IMR-90 (cell line): ENCODE data around the gene FAM186B. TPM values are rescaled to one million over a fixed set of nuclear protein-coding genes. Genes with fewer than 3 reads are reported as not detected.

Source experiments
- ATAC-seq: fragments of 200-7000 bp; cut with Tn5 transposase; 2 replicates; pipeline ENCODE4 v1.9.1; 2020; ENCODE audit warnings: low read depth, mild to moderate bottlenecking, moderate library complexity
- BruUV-seq: library from RNA; stranded (reverse); fragments of 400-500 nt; replicated peaks from 2 replicates; lab custom pipeline; 2021; lab: Mats Ljungman, UMichigan
- CTCF ChIA-PET: fragments of 300-600 bp; formaldehyde crosslinking; extraction: SDS; loops from one replicate; lab custom pipeline; 2021; ENCODE audit warnings: antibody characterized with exemption; lab: Yijun Ruan, JAX
- POLR2A ChIA-PET: fragments of 300-600 bp; sonication (Branson Sonifier 250); formaldehyde crosslinking; loops from one replicate; lab custom pipeline; 2022; ENCODE audit warnings: antibody characterized with exemption; ENCODE audit not compliant: unreplicated experiment; lab: Charles Lee
- DNase-seq: peaks from one replicate; pipeline ENCODE4 v3.0.0; 2013
- H2AFZ ChIP-seq: replicated peaks from 2 replicates; pipeline ENCODE3; 2013; ENCODE audit warnings: low read length, mild to moderate bottlenecking; ENCODE audit not compliant: poor library complexity
- H2AK5ac ChIP-seq: 2 replicates; pipeline ENCODE4 v1.6.1; 2013; ENCODE audit warnings: low read depth, low read length, inconsistent platforms
- H2AK9ac ChIP-seq: replicated peaks from 2 replicates; pipeline ENCODE3; 2013; ENCODE audit warnings: mild to moderate bottlenecking, low read depth, low read length, moderate library complexity; ENCODE audit not compliant: poor library complexity
- H2BK120ac ChIP-seq: 2 replicates; pipeline ENCODE4 v1.6.1; 2013; ENCODE audit warnings: low read depth, low read length, inconsistent platforms
- H2BK15ac ChIP-seq: 3 replicates; pipeline ENCODE4 v1.6.1; 2013; ENCODE audit warnings: low read depth, low read length, inconsistent platforms
- H2BK20ac ChIP-seq: 2 replicates; pipeline ENCODE4 v1.6.1; 2013; ENCODE audit warnings: low read depth, mild to moderate bottlenecking, inconsistent platforms, low read length, moderate library complexity
- H2BK5ac ChIP-seq: 2 replicates; pipeline ENCODE4 v1.6.1; 2013; ENCODE audit warnings: mild to moderate bottlenecking, low read depth, low read length, inconsistent platforms; ENCODE audit not compliant: poor library complexity, severe bottlenecking
- H3K14ac ChIP-seq: replicated peaks from 2 replicates; pipeline ENCODE4 v1.6.1; 2013; ENCODE audit warnings: low read depth, low read length, inconsistent platforms
- H3K18ac ChIP-seq: 2 replicates; pipeline ENCODE4 v1.6.1; 2013; ENCODE audit warnings: low read depth, low read length, control low read depth
- H3K23ac ChIP-seq: 2 replicates; pipeline ENCODE4 v1.6.1; 2013; ENCODE audit warnings: low read depth, low read length, inconsistent platforms
- H3K27ac ChIP-seq: 2 replicates; pipeline ENCODE4 v1.5.1; 2013; ENCODE audit warnings: mild to moderate bottlenecking, control low read depth, low read length; ENCODE audit not compliant: insufficient read depth
- H3K27me3 ChIP-seq: 2 replicates; pipeline ENCODE4 v1.6.1; 2013; ENCODE audit warnings: low read length; ENCODE audit not compliant: control insufficient read depth, insufficient read depth
- H3K36me3 ChIP-seq: 2 replicates; pipeline ENCODE4 v1.6.1; 2013; ENCODE audit warnings: low read length, mixed read lengths; ENCODE audit not compliant: control insufficient read depth, insufficient read depth
- H3K4ac ChIP-seq: 2 replicates; pipeline ENCODE4 v1.6.1; 2013; ENCODE audit warnings: low read depth, low read length, inconsistent platforms
- H3K4me1 ChIP-seq: 2 replicates; pipeline ENCODE4 v1.6.1; 2013; ENCODE audit warnings: low read length, mixed read lengths; ENCODE audit not compliant: control insufficient read depth, insufficient read depth
- H3K4me2 ChIP-seq: 2 replicates; pipeline ENCODE4 v1.6.1; 2013; ENCODE audit warnings: low read depth, mild to moderate bottlenecking, control low read depth, low read length, moderate library complexity
- H3K4me3 ChIP-seq: 2 replicates; pipeline ENCODE4 v1.5.1; 2013; ENCODE audit warnings: low read depth, mild to moderate bottlenecking, control low read depth, low read length, moderate library complexity; ENCODE audit not compliant: insufficient read depth
- H3K56ac ChIP-seq: 2 replicates; pipeline ENCODE4 v1.6.1; 2013; ENCODE audit warnings: low read length, inconsistent platforms; ENCODE audit not compliant: insufficient read depth; ENCODE audit errors: extremely low read depth
- H3K79me1 ChIP-seq, 2 experiments: 2 replicates each; pipeline ENCODE4 v1.6.1; 2013; ENCODE audit warnings: low read length in 2 of 2, inconsistent platforms in 1 of 2, low read depth in 1 of 2
- H3K9ac ChIP-seq: 2 replicates; pipeline ENCODE4 v1.6.1; 2013; ENCODE audit warnings: low read depth, low read length, control low read depth
- H3K9me1 ChIP-seq: 2 replicates; pipeline ENCODE4 v1.6.1; 2013; ENCODE audit warnings: low read length, inconsistent platforms; ENCODE audit not compliant: insufficient read depth
- H3K9me3 ChIP-seq: 2 replicates; pipeline ENCODE4 v1.6.1; 2013; ENCODE audit warnings: low read length; ENCODE audit not compliant: control insufficient read depth, insufficient read depth
- H4K20me1 ChIP-seq: 2 replicates; pipeline ENCODE4 v1.6.1; 2013; ENCODE audit warnings: low read length, inconsistent platforms; ENCODE audit not compliant: insufficient read depth
- H4K5ac ChIP-seq: 2 replicates; pipeline ENCODE4 v1.6.1; 2013; ENCODE audit warnings: mild to moderate bottlenecking, low read depth, low read length, control low read depth
- H4K8ac ChIP-seq, 2 experiments: 2 replicates each; pipeline ENCODE4 v1.6.1; 2013; ENCODE audit warnings: low read depth in 2 of 2, low read length in 2 of 2, control low read depth in 1 of 2, inconsistent platforms in 1 of 2
- H4K91ac ChIP-seq: 2 replicates; pipeline ENCODE4 v1.6.1; 2013; ENCODE audit warnings: low read depth, low read length, inconsistent platforms; ENCODE audit not compliant: insufficient read depth
- MAZ ChIP-seq: IDR thresholded peaks from 2 replicates; pipeline ENCODE4 v1.6.1; 2012; ENCODE audit warnings: low read depth, mild to moderate bottlenecking, low read length, improper control_type of control experiment, moderate library complexity, borderline replicate concordance
- MXI1 ChIP-seq: IDR thresholded peaks from 2 replicates; pipeline ENCODE4 v1.6.1; 2012; ENCODE audit warnings: low read depth, mild to moderate bottlenecking, low read length, moderate library complexity, borderline replicate concordance
- NFE2L2 ChIP-seq: fragments of 150-350 bp; IDR thresholded peaks from 2 replicates; pipeline ENCODE4 v1.6.1; 2016; ENCODE audit warnings: low read depth, mild to moderate bottlenecking, low read length
- WGBS, 2 experiments: methylation state at CpG; one replicate each; pipeline versions ENCODE4 v1.1.5 to v1.1.7; 2013; ENCODE audit warnings: missing lambda C conversion rate in 2 of 2; ENCODE audit not compliant: insufficient read length in 1 of 2; ENCODE audit errors: extremely low coverage in 2 of 2; 5-methylcytosine and 5-hydroxymethylcytosine counted together
- dilution Hi-C: fragments of 300-500 bp; cut with HindIII; formaldehyde crosslinking; loops from one replicate; pipeline ENCODE4 v1.14.3; 2018; ENCODE audit warnings: low sequenced_read_pairs; ENCODE audit not compliant: unreplicated experiment
- in situ Hi-C: fragments of 300-500 bp; cut with MboI; formaldehyde crosslinking; loops from 3 replicates; pipeline ENCODE4 v1.14.3; 2019; ENCODE audit warnings: low sequenced_read_pairs, inconsistent platforms, mixed read lengths
- intact Hi-C: fragments of 100-400 bp; cut with micrococcal nuclease; formaldehyde crosslinking; loops from 2 replicates; pipeline ENCODE4 v1.10.0; 2022
- polyA plus RNA-seq, 3 experiments: library from polyadenylated mRNA; depleted of rRNA; stranded (reverse); fragments of >200 nt; gene quantifications; 2 replicates each; pipeline ENCODE4 v1.2.3, GENCODE V29; 2012; ENCODE audit warnings: low replicate concordance in 1 of 3
- total RNA-seq: library from RNA; depleted of rRNA; stranded (reverse); fragments of >200 nt; gene quantifications from 2 replicates; pipeline ENCODE4 v1.2.3, GENCODE V29; 2012

FAM186B gene
- total and polyA plus RNA-seq, 2 of the 4 experiments (the other 2 are of a cell fraction) = 0.10 to 0.18 TPM

GRCh38 chr12:49621651-49622500 is 16.4 kb upstream of the FAM186B start:
- no peaks in the 10 kb centered on the region for H3K9me1 ChIP-seq
- ChIA-PET CTCF (interaction anchor here (1.1 kb wide), 1 partner anchor 16 kb away, joined by 3 read pairs; no protein-coding TSS in a partner anchor), POLR2A (interaction anchor here (0.7 kb wide), 1 partner anchor 126 kb away, joined by 3 read pairs; no protein-coding TSS in a partner anchor)
- no TSS peak for BruUV-seq
- peak overlapping the region; percentile 11; the same call in 1 of the 2 replicates for H3K27ac ChIP-seq
- H3K4ac ChIP-seq = peak overlapping the region; percentile 83
- H3K4me1 ChIP-seq = peaks cover 9% of the 10 kb centered on the region
- intact Hi-C loops = no loop called here
- peak overlapping the region; percentile 77 for H2AK9ac ChIP-seq
- H2BK5ac ChIP-seq = no peak overlapping the region
- DNase-seq (no peak), ATAC-seq (no peak)
- no peaks in the 10 kb centered on the region for H4K20me1 ChIP-seq
- no peak overlapping the region; the same call in 1 of the 2 replicates for H2BK120ac ChIP-seq
- in situ Hi-C loops = no loop called here
- H3K56ac ChIP-seq = no peak overlapping the region
- peak overlapping the region; percentile 50 for H4K5ac ChIP-seq
- no peaks in the 10 kb centered on the region for H3K9me3 ChIP-seq
- TF ChIP-seq NFE2L2 = no peak
- TF ChIP-seq MXI1 = no peak
- no peak for TF ChIP-seq MAZ
- WGBS, 2 experiments = 7% methylated on average over 8 of the region's 33 CpGs; no CpG with 5 or more reads in 1 of the 2 experiments
- no peak overlapping the region for H2BK15ac ChIP-seq
- peaks cover 3% of the 10 kb centered on the region; the same call in 1 of the 2 replicates for H3K27me3 ChIP-seq
- peak overlapping the region; percentile 96 for H3K14ac ChIP-seq
- peak overlapping the region; percentile 93 for H2AFZ ChIP-seq
- dilution Hi-C loops = no loop called here
- peak overlapping the region; percentile 35; the same call in 1 of the 2 replicates for H2AK5ac ChIP-seq
- H4K8ac ChIP-seq = peak overlapping the region; percentile 76 to 90; a peak in 3 of 4 replicates
- peaks cover 0 to 13% of the 10 kb centered on the region in 2 experiments; a peak in 2 of 4 replicates for H3K79me1 ChIP-seq
- H3K9ac ChIP-seq = peak overlapping the region; percentile 74
- H3K23ac ChIP-seq = peak overlapping the region; percentile 95
- no peak overlapping the region for H2BK20ac ChIP-seq
- H4K91ac ChIP-seq = no peak overlapping the region
- peak overlapping the region; percentile 60 for H3K4me3 ChIP-seq
- peak overlapping the region; percentile 94 for H3K4me2 ChIP-seq
- H3K18ac ChIP-seq = no peak overlapping the region; the same call in 1 of the 2 replicates
- H3K36me3 ChIP-seq = no peaks in the 10 kb centered on the region
